Parathyroid adenoma (tissue), 2 donors: ENCODE results near the gene MBP.

ENCODE experiments used
- H2AFZ ChIP-seq: fragments of 300-600 bp; sonication (generic); one replicate; pipeline ENCODE4 v1.7.0; 2017; ENCODE audit warnings: antibody characterized with exemption, mild to moderate bottlenecking
- H3K27ac ChIP-seq: fragments of 300-600 bp; sonication (generic); one replicate; pipeline ENCODE4 v1.7.0; 2017
- H3K27me3 ChIP-seq: fragments of 300-600 bp; sonication (generic); one replicate; pipeline ENCODE4 v1.7.0; 2017; ENCODE audit warnings: low read length; ENCODE audit not compliant: control insufficient read depth, insufficient read depth
- H3K36me3 ChIP-seq: fragments of 300-600 bp; sonication (generic); one replicate; pipeline ENCODE4 v1.7.0; 2017; ENCODE audit warnings: low read length; ENCODE audit not compliant: control insufficient read depth, insufficient read depth
- H3K4me1 ChIP-seq: fragments of 300-600 bp; sonication (generic); one replicate; pipeline ENCODE4 v1.7.0; 2017; ENCODE audit warnings: control low read depth
- H3K4me2 ChIP-seq: fragments of 300-600 bp; sonication (generic); one replicate; pipeline ENCODE4 v1.7.0; 2017; ENCODE audit warnings: low read length
- H3K4me3 ChIP-seq: fragments of 300-600 bp; sonication (generic); one replicate; pipeline ENCODE4 v1.7.0; 2017; ENCODE audit warnings: low read depth, low read length
- H3K79me2 ChIP-seq: fragments of 300-600 bp; sonication (generic); one replicate; pipeline ENCODE4 v1.7.0; 2017; ENCODE audit warnings: control low read depth
- H3K9ac ChIP-seq: fragments of 300-600 bp; sonication (generic); one replicate; pipeline ENCODE4 v1.7.0; 2017; ENCODE audit warnings: mild to moderate bottlenecking
- H3K9me3 ChIP-seq: fragments of 300-600 bp; sonication (generic); one replicate; pipeline ENCODE4 v1.7.0; 2017; ENCODE audit warnings: low read length; ENCODE audit not compliant: control insufficient read depth
- TF ChIP-seq, protein P1 (sequence below): fragments of 300-600 bp; sonication (generic); IDR thresholded peaks from one replicate; pipeline ENCODE4 v1.7.0; 2017; ENCODE audit warnings: antibody characterized with exemption, mild to moderate bottlenecking
- donor health status: primary hyperparathyroidism.

The MBP gene

DNA sequence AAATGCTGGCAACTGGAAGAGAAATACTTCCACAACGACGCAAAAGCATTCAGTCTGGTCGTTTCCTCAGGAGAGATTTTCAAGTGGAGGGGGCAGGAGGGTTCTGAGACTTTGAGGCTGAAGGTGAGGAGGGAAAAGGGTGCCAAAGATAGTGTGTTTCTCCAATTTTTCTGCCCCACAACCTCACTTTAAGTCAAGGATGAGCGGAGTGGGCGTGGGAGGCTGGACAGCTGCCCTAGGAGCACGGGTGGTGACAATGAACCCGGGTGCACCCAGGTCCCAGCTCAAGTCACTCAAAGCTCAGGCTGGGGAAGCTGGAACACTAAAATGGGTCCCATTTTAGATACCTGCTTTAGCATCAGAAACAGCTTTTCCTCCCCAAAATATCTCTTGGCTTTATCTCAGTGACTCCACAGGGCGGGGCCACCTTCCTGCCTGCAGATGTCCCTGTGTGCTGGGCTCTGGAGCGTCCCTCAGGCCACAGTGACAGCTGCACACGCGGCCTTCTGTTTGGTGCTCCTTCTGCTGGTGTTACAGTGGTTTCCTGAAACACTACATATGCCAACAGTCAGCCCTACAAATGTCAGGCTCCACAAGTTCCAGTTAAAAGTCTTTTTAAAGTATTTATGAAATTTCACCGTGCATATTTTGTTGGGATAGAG, 1.4 kb upstream of the MBP start:
- Histone ChIP-seq H3K4me2 (peak overlapping the region; percentile 97), H3K79me2 (peaks cover 18% of the 10 kb centered on the region), H3K9me3 (no peaks in the 10 kb centered on the region), H2AFZ (peak overlapping the region; percentile 98), H3K27me3 (no peaks in the 10 kb centered on the region), H3K4me1 (peaks cover 27% of the 10 kb centered on the region), H3K27ac (peak overlapping the region; percentile 98), H3K9ac (no peak overlapping the region), H3K36me3 (no peaks in the 10 kb centered on the region), H3K4me3 (no peak overlapping the region)
- TF ChIP-seq, protein P1, sequence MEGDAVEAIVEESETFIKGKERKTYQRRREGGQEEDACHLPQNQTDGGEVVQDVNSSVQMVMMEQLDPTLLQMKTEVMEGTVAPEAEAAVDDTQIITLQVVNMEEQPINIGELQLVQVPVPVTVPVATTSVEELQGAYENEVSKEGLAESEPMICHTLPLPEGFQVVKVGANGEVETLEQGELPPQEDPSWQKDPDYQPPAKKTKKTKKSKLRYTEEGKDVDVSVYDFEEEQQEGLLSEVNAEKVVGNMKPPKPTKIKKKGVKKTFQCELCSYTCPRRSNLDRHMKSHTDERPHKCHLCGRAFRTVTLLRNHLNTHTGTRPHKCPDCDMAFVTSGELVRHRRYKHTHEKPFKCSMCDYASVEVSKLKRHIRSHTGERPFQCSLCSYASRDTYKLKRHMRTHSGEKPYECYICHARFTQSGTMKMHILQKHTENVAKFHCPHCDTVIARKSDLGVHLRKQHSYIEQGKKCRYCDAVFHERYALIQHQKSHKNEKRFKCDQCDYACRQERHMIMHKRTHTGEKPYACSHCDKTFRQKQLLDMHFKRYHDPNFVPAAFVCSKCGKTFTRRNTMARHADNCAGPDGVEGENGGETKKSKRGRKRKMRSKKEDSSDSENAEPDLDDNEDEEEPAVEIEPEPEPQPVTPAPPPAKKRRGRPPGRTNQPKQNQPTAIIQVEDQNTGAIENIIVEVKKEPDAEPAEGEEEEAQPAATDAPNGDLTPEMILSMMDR: peak; percentile 47

DNA sequence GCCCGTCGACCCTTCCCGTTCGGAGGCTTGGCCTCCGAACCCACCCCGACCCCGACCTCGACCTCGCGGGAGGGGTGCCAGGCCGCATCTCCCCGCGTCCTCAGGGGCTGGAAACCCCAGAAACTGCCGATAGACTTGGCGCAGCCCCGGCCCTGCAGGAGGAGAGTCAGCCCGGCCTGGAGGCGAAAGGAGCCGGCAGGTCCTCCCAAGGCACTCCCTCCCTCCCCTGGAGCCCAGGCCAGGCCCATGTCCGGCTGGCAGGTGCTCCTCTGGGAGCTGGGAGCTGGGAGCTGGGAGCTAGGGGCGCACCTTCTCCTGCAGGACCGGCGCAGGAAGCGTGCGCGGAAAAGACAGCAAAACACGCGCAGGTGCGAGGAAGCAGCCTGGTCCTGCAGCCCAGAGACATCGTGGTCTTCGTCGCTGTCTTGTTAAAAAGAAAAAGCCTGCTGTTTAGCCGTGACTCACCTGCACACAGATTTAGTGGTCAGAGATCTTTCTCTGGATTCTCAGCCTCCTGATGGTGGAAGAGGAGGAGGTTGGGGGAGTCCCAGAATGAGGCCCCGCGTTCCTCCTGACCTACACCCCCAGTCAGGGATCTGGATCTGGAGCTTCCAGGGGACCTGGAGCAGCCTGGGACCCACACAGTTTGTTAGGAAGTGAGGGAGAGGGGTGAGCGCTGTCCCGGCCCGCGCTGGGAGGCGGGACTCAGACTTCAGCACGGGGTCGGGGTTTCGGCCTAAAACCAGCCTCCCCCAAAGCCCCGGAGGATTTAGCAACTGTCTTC, 660 bp upstream of the MBP start:
- no peaks in the 10 kb centered on the region for H3K27me3 ChIP-seq
- peaks cover 33% of the 10 kb centered on the region for H3K4me1 ChIP-seq
- peak overlapping the region; percentile 98 for H2AFZ ChIP-seq
- peaks cover 24% of the 10 kb centered on the region for H3K79me2 ChIP-seq
- TF ChIP-seq, protein P1: no peak
- H3K9me3 ChIP-seq: no peaks in the 10 kb centered on the region
- H3K27ac ChIP-seq: peak overlapping the region; percentile 98
- no peaks in the 10 kb centered on the region for H3K36me3 ChIP-seq
- peak overlapping the region; percentile 71 for H3K9ac ChIP-seq
- peak overlapping the region; percentile 97 for H3K4me2 ChIP-seq
- H3K4me3 ChIP-seq: peak overlapping the region; percentile 89

DNA sequence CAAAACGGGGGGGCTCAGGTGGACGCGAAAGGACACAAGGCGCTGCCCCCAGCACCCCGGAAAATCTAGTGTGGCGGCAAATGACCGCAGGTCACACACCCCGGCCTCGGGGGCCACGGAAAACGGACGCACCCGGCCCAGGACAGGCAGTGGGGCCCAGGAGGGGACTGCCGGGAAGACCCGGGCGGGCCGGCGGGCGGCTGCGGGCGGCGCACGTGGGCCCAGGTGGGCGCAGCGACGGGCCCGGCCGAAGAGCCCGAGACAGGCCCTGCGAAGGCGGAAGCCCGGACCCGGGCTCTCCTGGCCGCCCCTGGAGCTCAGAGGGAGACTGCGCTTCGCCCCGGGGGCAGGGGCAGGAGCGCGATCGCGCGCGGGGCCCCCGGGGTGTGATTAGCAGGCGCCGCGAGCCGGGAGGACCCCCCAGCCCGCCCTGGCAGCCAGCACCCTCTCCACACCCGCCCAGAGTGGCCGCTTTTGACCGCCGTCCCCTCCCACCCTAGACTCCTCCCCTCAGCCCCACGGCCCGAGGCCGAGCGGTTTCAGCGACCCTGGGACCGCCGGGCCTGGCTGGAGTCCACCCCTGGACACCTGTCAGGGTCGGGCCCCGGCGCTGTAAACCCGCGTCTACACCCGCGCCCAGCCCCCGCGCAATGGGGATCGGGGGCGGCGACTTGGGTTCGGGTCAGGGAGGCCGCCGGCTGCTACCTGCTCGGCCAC, 773 bp downstream of the MBP start:
- H3K4me1 ChIP-seq: peaks cover 42% of the 10 kb centered on the region
- H3K4me2 ChIP-seq: peak overlapping the region; percentile 97
- H3K79me2 ChIP-seq: peaks cover 32% of the 10 kb centered on the region
- peak overlapping the region; percentile 98 for H3K27ac ChIP-seq
- no peaks in the 10 kb centered on the region for H3K36me3 ChIP-seq
- peak overlapping the region; percentile 98 for H2AFZ ChIP-seq
- no peaks in the 10 kb centered on the region for H3K9me3 ChIP-seq
- H3K4me3 ChIP-seq: peak overlapping the region; percentile 89
- TF ChIP-seq, protein P1: no peak
- no peaks in the 10 kb centered on the region for H3K27me3 ChIP-seq
- peak overlapping the region; percentile 96 for H3K9ac ChIP-seq

DNA sequence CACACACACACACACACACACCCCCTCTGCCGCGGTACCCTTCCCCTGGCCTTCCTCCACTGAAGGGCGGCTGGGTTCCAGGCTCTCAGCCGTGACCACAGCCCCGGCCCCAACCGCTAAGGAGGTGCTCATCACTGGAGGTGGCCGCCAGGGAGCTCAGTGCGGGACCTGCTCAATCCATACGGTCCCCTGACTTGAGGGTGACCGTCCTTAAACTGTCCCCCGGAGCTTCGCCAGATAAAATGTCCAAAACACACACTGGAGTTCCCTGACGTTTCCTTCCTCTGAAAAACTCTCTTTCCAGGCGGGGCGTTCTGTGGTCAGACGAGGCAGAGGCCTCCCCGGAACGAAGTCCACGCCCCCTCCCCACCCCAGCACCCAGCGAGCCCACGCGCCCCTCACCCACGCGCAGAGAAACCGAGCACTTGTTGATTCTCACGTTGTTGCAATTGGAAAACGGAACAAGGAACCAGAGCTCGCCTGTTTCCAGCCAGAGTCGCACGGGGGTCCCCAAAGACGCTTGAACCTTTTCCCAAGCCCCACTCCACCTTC, 1.4 kb downstream of the MBP start:
- TF ChIP-seq, protein P1: no peak
- Histone ChIP-seq H3K79me2 (peaks cover 33% of the 10 kb centered on the region), H2AFZ (no peak overlapping the region), H3K27me3 (no peaks in the 10 kb centered on the region), H3K9ac (peak overlapping the region; percentile 96), H3K36me3 (no peaks in the 10 kb centered on the region), H3K4me3 (peak overlapping the region; percentile 89), H3K4me2 (peak overlapping the region; percentile 97), H3K27ac (peak overlapping the region; percentile 98), H3K4me1 (peaks cover 43% of the 10 kb centered on the region), H3K9me3 (no peaks in the 10 kb centered on the region)
